Spleen (tissue), 13 donors: Measurements from ENCODE around the gene DNAH10. TPM values are rescaled to one million over a fixed set of nuclear protein-coding genes. Genes with fewer than 3 reads are reported as not detected.

Experiments used
- DNase-seq: peaks from one replicate; pipeline ENCODE4 v3.0.0-alpha.2; 2020
- H3K27ac ChIP-seq, 8 donors: fragments of 200-600 bp; sonication (generic) in 7 of 8; 1 replicate in 4 of 8; 2 replicates in 4 of 8; pipeline versions ENCODE4 v1.5.0 to v1.8.0; 2016 to 2021; ENCODE audit warnings: inconsistent platforms in 4 of 8, mild to moderate bottlenecking in 4 of 8, moderate library complexity in 1 of 8
- H3K27me3 ChIP-seq, 7 donors: fragments of 200-600 bp; sonication (generic) in 6 of 7; replicated peaks in 1 of 7; 1 replicate in 4 of 7; 2 replicates in 3 of 7; pipeline versions ENCODE4 v1.5.0 to v1.8.0; 2016 to 2021; ENCODE audit warnings: inconsistent platforms in 3 of 7, mild to moderate bottlenecking in 1 of 7
- H3K36me3 ChIP-seq, 6 donors: fragments of 200-600 bp; sonication (generic) in 5 of 6; 1 replicate in 4 of 6; 2 replicates in 2 of 6; pipeline versions ENCODE4 v1.5.0 to v1.8.0; 2016 to 2021; ENCODE audit warnings: inconsistent platforms in 2 of 6
- H3K4me1 ChIP-seq, 6 donors: fragments of 200-600 bp; sonication (generic) in 5 of 6; 1 replicate in 3 of 6; 2 replicates in 3 of 6; pipeline versions ENCODE4 v1.5.0 to v1.8.0; 2016 to 2021; ENCODE audit warnings: inconsistent platforms in 3 of 6
- H3K4me3 ChIP-seq, 8 donors: fragments of 200-600 bp; sonication (generic) in 7 of 8; 1 replicate in 4 of 8; 2 replicates in 4 of 8; pipeline versions ENCODE4 v1.5.0 to v1.8.0; 2016 to 2021; ENCODE audit warnings: inconsistent platforms in 4 of 8, mild to moderate bottlenecking in 4 of 8, moderate library complexity in 2 of 8
- H3K9me3 ChIP-seq, 8 donors: fragments of 200-600 bp; sonication (generic) in 7 of 8; 1 replicate in 4 of 8; 2 replicates in 4 of 8; pipeline versions ENCODE4 v1.5.0 to v1.8.0; 2016 to 2021; ENCODE audit warnings: inconsistent platforms in 4 of 8
- POLR2A ChIP-seq, 3 donors: fragments of 450-650 bp; IDR thresholded peaks; one replicate each; pipeline ENCODE4 v1.5.1; 2017; ENCODE audit warnings: antibody characterized with exemption in 3 of 3, mild to moderate bottlenecking in 1 of 3
- POLR2AphosphoS5 ChIP-seq, 3 donors: sonication (generic); formaldehyde crosslinking; IDR thresholded peaks; one replicate each; pipeline ENCODE4 v1.5.1; 2017; ENCODE audit warnings: antibody characterized with exemption in 3 of 3
- WGBS, 5 donors: extraction: QIAGEN DNeasy Blood & Tissue Kit in 3 of 5; methylation state at CpG; one replicate each; pipeline versions ENCODE4 v1.1.5 to v1.1.7; 2013 to 2018; 5-methylcytosine and 5-hydroxymethylcytosine counted together
- intact Hi-C: fragments of 100-400 bp; cut with DNase I; formaldehyde crosslinking; loops from one replicate; pipeline ENCODE4 v1.15.0; 2023; ENCODE audit warnings: low total_unique reads
- long read RNA-seq, 2 donors: transcript quantifications; one replicate each; lab custom pipeline, GENCODE V29; 2026
- polyA plus RNA-seq, 3 donors: library from polyadenylated mRNA; stranded (reverse); fragments of 200-250 nt; gene quantifications; one replicate each; pipeline ENCODE4 v1.2.1, GENCODE V29; 2013
- total RNA-seq, 7 donors: library from RNA; depleted of rRNA in 3 of 7; stranded (reverse); fragments of >200 nt in 3 of 7; fragmentation: NEBNext Ultra II Directional in 4 of 7; extraction: Animal tissue kit (Norgen Biotek cat#: 25700) in 4 of 7; gene quantifications; one replicate each; pipeline versions ENCODE4 v1.1.0 to v1.2.1, GENCODE V29; 2016 to 2021
- TF ChIP-seq, protein P1 (sequence below), 11 experiments: fragments of 200-600 bp in 7 of 11; fragments of 450-650 bp in 4 of 11; sonication (generic) in 4 of 11; IDR thresholded peaks in 8 of 11; conservative IDR thresholded peaks in 3 of 11; 1 replicate in 7 of 11; 2 replicates in 4 of 11; pipeline versions ENCODE4 v1.4.0 to v1.8.0; 2016 to 2021; ENCODE audit warnings: antibody characterized with exemption in 11 of 11, inconsistent platforms in 4 of 11, mild to moderate bottlenecking in 1 of 11
- donor health status: healthy with polysubstance abuse.
- donor health status: DM: no; HTN: no; CAD: no; lungs with moderate emphysema.
- donor health status: DM: no; HTN: no; CAD: no.
- donor health status: Bipolar disorder and iron deficiency.
- donor health status: healthy.
- donor health status: DM: no; HTN: no; CAD: no.
- donor health status: DM: yes; HTN: yes; CAD: no.

DNAH10 gene
- 1 to 10 TPM in 3 of 7 donors, under 1 TPM in 3, not detected in 1; 0.26 to 2.2 (median 0.95) TPM for total RNA-seq
- polyA plus RNA-seq, result under 1 TPM; 0.23 to 0.35 (median 0.26) TPM
- long read RNA-seq, donor 1, result 0 reads
- long read RNA-seq, donor 2, result 0 reads

GRCh38 chr12:123761841-123762714 lies at the start of gene DNAH10:
Gene DNAH10 (plus strand): TSS chr12:123762301. CDS start chr12:123762337, 36 bp downstream.
- H3K27me3 ChIP-seq, result peaks cover 0 to 21% (median 11%) of the 10 kb centered on the region in 7 donors
- peak within 1 kb of the TSS; percentile 43 to 75 (median 58) for H3K4me3 ChIP-seq
- peak; percentile 87 for DNase-seq
- 0 to 3% (median 2%) methylated on average over 38 to 105 of the region's 105 CpGs for WGBS, 5 donors
- intact Hi-C loops, result no loop called here
- H3K9me3 ChIP-seq, result no peaks in the 10 kb centered on the region
- H3K36me3 ChIP-seq, result peaks cover 0 to 33% (median 14%) of the 10 kb centered on the region in 6 donors
- H3K27ac ChIP-seq, result peak within 1 kb of the TSS in 2 of 8 donors; percentile 31 to 43
- H3K4me1 ChIP-seq, result peaks cover 4 to 20% (median 15%) of the 10 kb centered on the region in 6 donors
- TF ChIP-seq, protein P1, sequence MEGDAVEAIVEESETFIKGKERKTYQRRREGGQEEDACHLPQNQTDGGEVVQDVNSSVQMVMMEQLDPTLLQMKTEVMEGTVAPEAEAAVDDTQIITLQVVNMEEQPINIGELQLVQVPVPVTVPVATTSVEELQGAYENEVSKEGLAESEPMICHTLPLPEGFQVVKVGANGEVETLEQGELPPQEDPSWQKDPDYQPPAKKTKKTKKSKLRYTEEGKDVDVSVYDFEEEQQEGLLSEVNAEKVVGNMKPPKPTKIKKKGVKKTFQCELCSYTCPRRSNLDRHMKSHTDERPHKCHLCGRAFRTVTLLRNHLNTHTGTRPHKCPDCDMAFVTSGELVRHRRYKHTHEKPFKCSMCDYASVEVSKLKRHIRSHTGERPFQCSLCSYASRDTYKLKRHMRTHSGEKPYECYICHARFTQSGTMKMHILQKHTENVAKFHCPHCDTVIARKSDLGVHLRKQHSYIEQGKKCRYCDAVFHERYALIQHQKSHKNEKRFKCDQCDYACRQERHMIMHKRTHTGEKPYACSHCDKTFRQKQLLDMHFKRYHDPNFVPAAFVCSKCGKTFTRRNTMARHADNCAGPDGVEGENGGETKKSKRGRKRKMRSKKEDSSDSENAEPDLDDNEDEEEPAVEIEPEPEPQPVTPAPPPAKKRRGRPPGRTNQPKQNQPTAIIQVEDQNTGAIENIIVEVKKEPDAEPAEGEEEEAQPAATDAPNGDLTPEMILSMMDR (IDR thresholded peaks at IDR 0.05 in 8 of 11, conservative IDR thresholded peaks at IDR 0.05 in 3 of 11), result peak in 7 of 11 experiments; percentile 14 to 59 (median 43)
- TF ChIP-seq POLR2AphosphoS5 (IDR thresholded peaks at IDR 0.05) (peak in 2 of 3 donors; percentile 40 to 74), POLR2A (IDR thresholded peaks at IDR 0.05) (no peak)

GRCh38 chr12:123712780-123713319 lies 49.3 kb upstream of the DNAH10 start:
- peaks cover 14 to 41% (median 35%) of the 10 kb centered on the region in 6 donors for H3K4me1 ChIP-seq
- WGBS, 5 donors, result 0 to 1% (median 0%) methylated on average over 13 to 26 of the region's 26 CpGs
- intact Hi-C loops, result no loop called here
- H3K27ac ChIP-seq, result peak overlapping the region; percentile 48 to 88 (median 75)
- no peaks in the 10 kb centered on the region for H3K27me3 ChIP-seq
- peaks cover 0 to 3% (median 0%) of the 10 kb centered on the region in 6 donors for H3K36me3 ChIP-seq
- DNase-seq, result no peak
- no peaks in the 10 kb centered on the region for H3K9me3 ChIP-seq
- H3K4me3 ChIP-seq, result peak overlapping the region; percentile 95 to 100 (median 99)
- TF ChIP-seq POLR2AphosphoS5 (IDR thresholded peaks at IDR 0.05) (no peak), POLR2A (IDR thresholded peaks at IDR 0.05) (no peak)
- TF ChIP-seq, protein P1 (IDR thresholded peaks at IDR 0.05 in 8 of 11, conservative IDR thresholded peaks at IDR 0.05 in 3 of 11), result no peak

DNA sequence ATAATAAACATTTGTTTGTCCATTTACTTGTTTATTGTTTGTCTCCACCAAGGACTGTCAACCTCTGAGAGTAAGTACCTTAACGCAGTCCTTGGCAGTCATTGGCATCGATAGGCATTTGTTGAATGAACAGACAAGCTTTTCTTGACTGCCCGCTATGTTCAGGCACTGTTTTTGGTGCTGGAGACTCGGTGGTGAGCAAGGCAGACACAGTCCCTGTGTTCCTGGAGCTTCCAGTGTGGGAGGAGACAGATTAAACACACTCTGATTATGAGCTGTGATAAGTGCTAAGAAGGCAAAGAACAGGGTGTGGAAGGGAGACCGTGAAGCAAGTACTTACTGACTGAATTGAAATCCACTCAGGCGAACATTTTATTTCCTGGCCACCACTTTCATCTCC lies 48.7 kb upstream of the DNAH10 start:
- TF ChIP-seq, protein P1 (IDR thresholded peaks at IDR 0.05 in 8 of 11, conservative IDR thresholded peaks at IDR 0.05 in 3 of 11), result no peak
- TF ChIP-seq POLR2A (IDR thresholded peaks at IDR 0.05) (no peak), POLR2AphosphoS5 (IDR thresholded peaks at IDR 0.05) (no peak)
- H3K27me3 ChIP-seq, result no peaks in the 10 kb centered on the region
- H3K4me3 ChIP-seq, result peak overlapping the region in 6 of 8 donors; percentile 95 to 100 (median 99)
- no peaks in the 10 kb centered on the region for H3K36me3 ChIP-seq
- H3K27ac ChIP-seq, result peak overlapping the region in 3 of 8 donors; percentile 26 to 88 (median 75)
- WGBS, 5 donors, result 12 to 24% (median 16%) methylated on average over 6 of the region's 6 CpGs
- no peak for DNase-seq
- H3K9me3 ChIP-seq, result no peaks in the 10 kb centered on the region
- H3K4me1 ChIP-seq, result peaks cover 14 to 41% (median 35%) of the 10 kb centered on the region in 6 donors
- intact Hi-C loops, result no loop called here
